NK-92 treated with Interleukin-12 subunit alpha and Interleukin-12 subunit beta, amount 100 ng/mL, for 24 hours (cell line): Measurements from ENCODE around the gene MAP3K20.
"Not testable (repeated sequence)": the region's sequence is repeated elsewhere in the genome, so short reads cannot be mapped to it uniquely, and the experiment has no call there.

Source experiments
- DNase-seq: peaks from one replicate; lab custom pipeline; 2025; lab: John Stamatoyannopoulos, UW

MAP3K20 gene

DNA sequence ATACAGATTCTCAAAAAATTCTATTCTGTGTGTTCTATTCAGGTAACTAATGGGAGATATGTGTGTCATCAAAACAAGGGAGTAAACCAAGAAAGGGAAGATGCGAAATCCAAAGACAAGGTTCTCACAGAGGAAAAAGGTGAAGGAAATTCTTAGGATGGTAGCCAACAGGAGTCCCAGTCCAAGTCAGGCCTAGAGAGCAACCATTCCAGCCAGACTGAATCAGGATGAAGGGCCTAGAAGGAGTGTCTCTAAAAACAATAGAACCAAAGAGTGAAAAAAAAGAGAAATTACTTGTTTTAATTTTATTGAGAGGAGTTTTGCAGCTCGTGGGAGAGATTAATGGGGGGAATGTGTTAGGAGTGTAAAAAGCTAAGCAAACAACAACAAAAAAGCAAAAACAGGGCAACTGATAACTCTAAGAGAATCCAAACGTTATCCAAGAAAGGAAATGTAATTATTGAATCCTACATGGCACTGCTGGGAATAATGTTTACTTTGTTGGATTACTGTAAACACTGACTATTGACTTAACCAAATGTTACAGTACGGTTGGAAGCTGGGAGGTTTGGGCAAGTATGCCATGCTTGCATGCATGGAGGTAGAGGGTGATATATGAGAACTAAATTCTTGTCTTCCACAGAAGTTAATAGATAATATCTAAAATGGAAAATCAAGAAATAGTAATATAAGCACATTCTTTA lies 12.3 kb downstream of the MAP3K20 start:
- DNase-seq = no peak

GRCh38 chr2:173090276-173090877 lies 14.7 kb downstream of the MAP3K20 start:
- DNase-seq = no peak

DNA sequence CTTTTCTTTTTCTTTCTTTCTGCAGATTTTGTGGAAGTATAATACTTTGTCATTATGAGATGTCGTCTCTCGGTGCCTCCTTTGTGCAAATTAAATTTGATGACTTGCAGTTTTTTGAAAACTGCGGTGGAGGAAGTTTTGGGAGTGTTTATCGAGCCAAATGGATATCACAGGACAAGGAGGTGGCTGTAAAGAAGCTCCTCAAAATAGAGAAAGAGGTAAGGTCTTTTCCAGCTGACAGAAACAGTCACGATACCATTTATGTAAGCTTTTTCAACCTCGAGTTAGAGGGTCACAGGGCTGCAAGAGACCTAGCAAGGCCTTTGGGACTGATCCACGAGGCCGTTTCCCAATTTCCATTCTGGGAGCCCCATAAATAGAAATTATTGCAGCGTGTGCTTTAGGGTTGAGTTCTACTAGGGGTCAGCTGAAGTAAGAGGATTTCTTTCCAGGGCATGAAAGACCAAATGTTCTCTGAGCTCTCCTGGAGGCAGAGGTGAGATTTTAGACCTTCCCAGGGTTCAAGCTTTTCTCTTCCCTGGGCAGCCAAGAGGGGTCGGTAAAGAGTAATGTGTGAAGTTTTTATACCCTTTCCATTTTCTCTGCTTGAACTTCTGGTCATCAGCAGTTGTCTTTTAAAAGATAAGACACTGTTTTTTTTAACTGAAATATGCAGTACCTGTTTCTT lies 15.5 kb downstream of the MAP3K20 start:
- no peak for DNase-seq

- DNase-seq = no peak
Observed at GRCh38 chr2:173091910-173092309, 16.3 kb downstream of the MAP3K20 start.

DNA sequence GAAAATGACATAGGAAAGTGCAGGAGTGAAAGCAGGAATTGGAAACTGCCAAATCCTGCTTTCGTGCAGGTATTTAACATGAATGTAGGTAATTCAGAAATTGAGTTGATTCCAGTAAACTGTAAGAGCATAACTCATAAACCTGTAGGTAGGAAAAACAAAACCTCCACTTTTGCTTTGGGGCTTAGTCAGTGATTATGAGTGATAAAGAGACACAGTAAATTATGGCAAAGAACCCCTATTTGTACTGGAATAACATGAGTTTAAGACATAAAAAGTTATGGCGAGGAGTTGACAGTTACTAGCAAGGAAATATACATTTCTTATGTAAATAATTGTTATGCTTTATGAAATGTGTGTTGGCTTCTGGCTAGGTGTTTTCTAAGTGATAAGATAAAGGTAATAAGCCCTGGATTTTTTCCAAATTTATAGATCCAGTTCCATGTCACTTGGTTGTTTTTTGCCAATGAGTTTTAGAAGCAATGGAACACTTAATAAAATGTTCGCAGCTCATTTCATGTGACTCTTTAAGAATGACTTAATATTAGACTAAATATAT lies 17.3 kb downstream of the MAP3K20 start:
- no peak for DNase-seq

GRCh38 chr2:173093617-173094016 lies 18.0 kb downstream of the MAP3K20 start:
- DNase-seq = not testable (repeated sequence)

GRCh38 chr2:173094731-173095130 lies 19.1 kb downstream of the MAP3K20 start:
- no peak for DNase-seq

GRCh38 chr2:173095356-173095755 lies 19.7 kb downstream of the MAP3K20 start:
- no peak for DNase-seq

GRCh38 chr2:173099271-173099670 lies 23.6 kb downstream of the MAP3K20 start:
- no peak for DNase-seq

DNA sequence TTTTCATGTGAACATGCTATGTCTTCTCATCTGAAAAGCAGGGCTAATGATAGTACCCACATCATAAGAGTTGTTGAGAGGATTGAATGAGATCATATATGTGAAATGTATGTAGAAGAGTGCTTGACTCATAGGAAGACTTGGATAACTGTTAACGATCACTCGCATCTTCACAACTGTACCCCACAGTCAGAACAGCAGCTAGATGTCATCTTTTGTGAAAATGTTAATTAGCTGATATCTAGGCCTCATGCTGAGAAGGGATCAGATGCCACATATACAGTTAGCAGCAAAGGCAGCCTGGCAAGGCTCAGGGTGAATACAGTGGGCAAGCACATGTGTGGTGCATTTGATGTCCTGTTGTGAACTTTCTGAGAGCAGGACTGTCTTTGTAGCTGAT lies 24.2 kb downstream of the MAP3K20 start:
- no peak for DNase-seq

- DNase-seq = no peak
Observed at GRCh38 chr2:173101687-173102086, 26.0 kb downstream of the MAP3K20 start.

DNA sequence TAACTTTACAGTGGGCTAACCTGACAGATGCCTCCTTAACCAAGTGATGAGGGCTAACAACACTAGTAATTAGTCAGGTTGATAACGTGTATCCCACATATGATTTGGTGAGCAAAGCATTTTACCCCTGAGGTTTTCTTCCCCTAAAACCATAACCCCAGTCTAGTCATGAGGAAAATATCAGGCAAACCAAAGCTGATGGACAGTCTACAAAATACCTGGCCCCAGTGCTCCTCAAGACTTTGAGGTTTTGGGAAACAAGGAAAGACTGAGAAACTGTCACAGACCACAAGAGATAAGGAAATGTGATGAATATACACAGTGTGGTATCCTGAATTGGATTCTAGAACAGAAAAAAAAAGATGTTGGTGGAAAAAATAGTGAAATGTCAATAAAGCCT lies 28.5 kb downstream of the MAP3K20 start:
- no peak for DNase-seq

GRCh38 chr2:173106959-173107628 lies 31.4 kb downstream of the MAP3K20 start:
- DNase-seq = no peak

DNA sequence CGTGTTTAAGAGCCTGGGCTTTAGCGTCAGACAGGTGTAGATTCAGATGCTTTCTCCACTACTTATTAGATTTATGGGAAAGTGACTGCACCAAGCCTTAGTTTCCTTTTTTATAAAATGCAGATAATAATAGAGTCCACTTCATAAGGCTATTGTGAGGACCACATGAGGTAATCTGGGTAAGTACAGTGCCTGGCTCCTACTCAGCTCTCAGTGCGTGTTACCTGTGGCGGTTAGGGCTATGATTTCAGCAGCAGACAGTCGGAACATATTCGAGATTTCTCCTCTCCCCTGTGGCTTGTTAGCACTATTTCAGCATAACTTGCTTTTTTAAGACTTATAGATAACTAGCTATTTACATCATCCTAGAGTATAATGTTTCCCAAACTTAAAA lies 32.0 kb downstream of the MAP3K20 start:
- DNase-seq = no peak

DNA sequence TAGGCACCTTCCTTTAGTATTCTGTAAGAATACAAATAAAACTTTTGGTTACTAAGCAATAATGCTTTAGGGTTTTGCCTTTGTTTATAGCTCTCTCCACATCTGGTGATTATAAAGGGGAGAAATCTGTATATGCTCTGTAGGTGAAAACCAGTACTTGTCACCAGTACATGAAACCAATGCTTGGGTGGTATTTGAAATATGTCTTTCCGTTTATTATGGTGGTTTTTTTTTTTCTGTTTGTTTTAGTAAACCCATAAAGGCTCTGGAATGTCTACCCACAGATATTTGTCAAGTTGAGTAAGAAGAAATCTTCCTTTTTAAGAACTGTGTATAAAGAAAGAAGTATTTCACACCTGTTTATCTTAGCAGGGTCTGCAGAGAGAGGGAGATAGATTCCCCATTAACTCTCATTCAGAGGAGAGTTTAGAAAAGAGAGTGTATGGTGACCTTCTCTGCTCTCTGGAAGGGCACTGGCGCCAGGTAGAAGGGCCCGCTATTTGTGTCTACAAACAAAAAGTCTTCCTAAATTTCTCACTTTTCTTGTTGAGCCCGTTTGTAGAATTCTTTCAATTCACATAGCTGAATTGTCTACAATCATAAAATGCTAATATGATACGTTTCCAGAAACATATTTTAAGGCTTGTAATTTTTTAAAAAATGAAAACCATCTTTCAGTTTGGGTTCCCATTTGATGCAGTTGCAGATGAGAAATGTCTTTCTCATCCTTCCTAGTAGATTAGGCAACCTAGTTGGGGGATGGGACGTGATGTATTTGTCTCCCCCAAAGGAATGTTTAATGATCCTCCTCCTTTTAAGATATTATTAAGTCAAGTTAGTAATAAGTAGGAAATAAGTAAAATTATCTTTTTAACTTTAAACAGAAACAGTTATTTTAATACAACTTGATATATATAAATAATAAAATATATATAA lies 33.9 kb downstream of the MAP3K20 start:
- no peak for DNase-seq

- no peak for DNase-seq
Observed at GRCh38 chr2:173117678-173118077, 42.0 kb downstream of the MAP3K20 start.

DNA sequence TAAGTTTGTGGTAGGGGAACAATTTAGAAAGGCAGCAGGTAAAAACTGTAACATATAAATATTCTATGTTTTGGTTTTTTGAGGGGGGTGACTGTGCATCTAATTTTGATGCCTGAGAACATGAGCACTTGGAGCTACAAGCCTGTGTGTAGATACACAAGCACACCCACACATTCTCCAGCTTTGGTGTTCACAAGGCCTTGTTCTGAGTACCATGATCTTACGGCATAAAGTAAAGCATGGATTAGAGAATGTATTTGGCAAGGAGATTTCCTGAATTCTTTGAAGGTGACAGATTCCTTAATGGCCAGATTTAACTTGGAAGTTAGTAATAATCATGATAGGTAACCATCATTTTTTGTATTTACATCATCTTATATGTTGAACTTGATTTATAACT lies 42.7 kb downstream of the MAP3K20 start:
- no peak for DNase-seq

GRCh38 chr2:173119069-173119807 lies 43.6 kb downstream of the MAP3K20 start:
- no peak for DNase-seq

GRCh38 chr2:173119944-173120343 lies 44.3 kb downstream of the MAP3K20 start:
- DNase-seq = no peak

DNA sequence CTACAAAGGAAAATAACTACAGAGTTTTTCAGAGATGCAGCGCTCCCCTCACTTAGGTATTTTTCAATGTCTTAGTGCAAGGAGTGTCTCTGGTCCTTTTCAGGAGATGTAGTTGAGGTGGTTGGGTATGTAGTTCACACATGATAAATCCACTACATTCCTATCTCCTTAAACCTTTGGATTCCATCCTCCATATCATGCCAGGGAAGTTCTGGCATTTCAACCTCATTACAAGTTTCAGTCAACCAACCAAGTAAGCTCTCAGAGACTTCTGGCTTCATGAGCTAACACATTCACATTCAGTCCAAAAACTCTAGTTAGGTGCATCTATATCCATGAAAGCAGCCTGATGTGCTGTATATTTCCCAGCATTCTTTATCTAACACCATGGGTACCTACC lies 47.3 kb downstream of the MAP3K20 start:
- DNase-seq = no peak

- no peak for DNase-seq
Observed at GRCh38 chr2:173124441-173124840, 48.8 kb downstream of the MAP3K20 start.
